A549 (cell line): Measurements from ENCODE around the gene UBAP2. TPM values are rescaled to one million over a fixed set of nuclear protein-coding genes. Genes with fewer than 3 reads are reported as not detected.

Experiments
- ATAC-seq, 2 experiments: fragments of 200-7000 bp in 1 of 2; fragments of >200 bp in 1 of 2; cut with Nextera tagmentation in 1 of 2; cut with Tn5 transposase in 1 of 2; 3 replicates each; pipeline versions ENCODE4 v1.8.0 to v1.9.1; 2018 to 2020; ENCODE audit warnings: mild to moderate bottlenecking in 1 of 2, moderate library complexity in 1 of 2
- CTCF ChIA-PET: fragments of 300-600 bp; sonication (Branson Sonifier 250); formaldehyde crosslinking; extraction: SDS; loops from one replicate; lab custom pipeline; 2021; ENCODE audit warnings: antibody characterized with exemption, inconsistent platforms; lab: Yijun Ruan, JAX
- POLR2A ChIA-PET: fragments of 350-600 bp; formaldehyde crosslinking; extraction: SDS; loops from one replicate; lab custom pipeline; 2021; ENCODE audit warnings: antibody characterized with exemption, inconsistent platforms; lab: Yijun Ruan, JAX
- DNase-seq, 2 experiments: peaks; one replicate each; pipeline versions ENCODE4 v3.0.0 to v3.0.0-alpha.2; 2011 to 2016; ENCODE audit warnings: low read depth in 1 of 2, low spot score in 1 of 2
- FAIRE-seq: peaks from 2 replicates; lab custom pipeline; 2011; peaks lifted over from hg19 to GRCh38; lab: Jason Lieb, UNC
- H3K27ac ChIP-seq, 2 experiments: fragments of >200 bp; sonication (Bioruptor Twin); formaldehyde crosslinking; 3 replicates each; pipeline ENCODE4 v1.5.1; 2016 to 2017
- H3K4me1 ChIP-seq: fragments of >200 bp; sonication (Bioruptor Twin); formaldehyde crosslinking; 3 replicates; pipeline ENCODE4 v1.6.1; 2016
- H3K4me2 ChIP-seq: fragments of >200 bp; sonication (Bioruptor Twin); formaldehyde crosslinking; 3 replicates; pipeline ENCODE4 v1.6.1; 2016
- H3K4me3 ChIP-seq: fragments of >200 bp; sonication (Bioruptor Twin); formaldehyde crosslinking; 3 replicates; pipeline ENCODE4 v1.5.1; 2016
- H3K9me3 ChIP-seq: fragments of >200 bp; sonication (Bioruptor Twin); formaldehyde crosslinking; 3 replicates; pipeline ENCODE4 v1.6.1; 2016
- BHLHE40 ChIP-seq: IDR thresholded peaks from 2 replicates; pipeline ENCODE4 v1.6.1; 2012; ENCODE audit warnings: low read depth, low read length, inconsistent platforms
- CEBPB ChIP-seq, 2 experiments: fragments of >200 bp in 1 of 2; sonication (Bioruptor Twin) in 1 of 2; formaldehyde crosslinking in 1 of 2; IDR thresholded peaks; 2 replicates each; pipeline ENCODE4 v1.6.1; 2012 to 2016
- CHD4 ChIP-seq: fragments of 200-600 bp; sonication (generic); IDR thresholded peaks from 2 replicates; pipeline ENCODE4 v1.6.1; 2016; ENCODE audit warnings: antibody characterized with exemption, mild to moderate bottlenecking, borderline replicate concordance
- E2F6 ChIP-seq: IDR thresholded peaks from 2 replicates; pipeline ENCODE4 v1.6.1; 2012; ENCODE audit warnings: low read depth, borderline replicate concordance
- ELK1 ChIP-seq: fragments of 150-350 bp; IDR thresholded peaks from 2 replicates; pipeline ENCODE4 v1.6.1; 2014; ENCODE audit warnings: low read depth, mild to moderate bottlenecking, low read length
- FOSL2 ChIP-seq, 2 experiments: fragments of 450-650 bp in 1 of 2; fragments of >200 bp in 1 of 2; sonication (Bioruptor Twin) in 1 of 2; formaldehyde crosslinking; IDR thresholded peaks; 2 replicates each; pipeline versions ENCODE4 v1.5.0 to v1.6.1; 2016 to 2020; ENCODE audit warnings: mild to moderate bottlenecking in 1 of 2, moderate library complexity in 1 of 2
- FOXS1 ChIP-seq: fragments of 250-450 bp; sonication (Bioruptor Pico); IDR thresholded peaks from 2 replicates; pipeline ENCODE4 v1.5.0; 2020; ENCODE audit warnings: mild to moderate bottlenecking, moderate library complexity
- GATA3 ChIP-seq: IDR thresholded peaks from 2 replicates; pipeline ENCODE4 v1.6.1; 2012; ENCODE audit warnings: borderline replicate concordance
- HDAC2 ChIP-seq: fragments of 200-600 bp; sonication (generic); IDR thresholded peaks from 2 replicates; pipeline ENCODE4 v1.6.1; 2016
- HMGXB4 ChIP-seq: fragments of 250-450 bp; sonication (Bioruptor Pico); IDR thresholded peaks from 2 replicates; pipeline ENCODE4 v1.5.0; 2021; ENCODE audit warnings: mild to moderate bottlenecking, moderate library complexity, borderline replicate concordance
- JUN ChIP-seq, 2 experiments: fragments of >200 bp; sonication (Bioruptor Twin); formaldehyde crosslinking; IDR thresholded peaks; 2 replicates in 1 of 2; 3 replicates in 1 of 2; pipeline ENCODE4 v1.6.1; 2016 to 2017
- JUNB ChIP-seq: fragments of >200 bp; sonication (Bioruptor Twin); formaldehyde crosslinking; IDR thresholded peaks from 2 replicates; pipeline ENCODE4 v1.6.1; 2016
- MAX ChIP-seq: IDR thresholded peaks from 2 replicates; pipeline ENCODE4 v1.6.1; 2012
- MYC ChIP-seq: IDR thresholded peaks from 2 replicates; pipeline ENCODE4 v1.6.1; 2012; ENCODE audit warnings: mild to moderate bottlenecking, inconsistent platforms, low read length, improper control_type of control experiment, borderline replicate concordance
- NPAS2 ChIP-seq: fragments of 250-450 bp; sonication (Bioruptor Pico); IDR thresholded peaks from 2 replicates; pipeline ENCODE4 v1.8.0; 2022; ENCODE audit warnings: mild to moderate bottlenecking, moderate library complexity, borderline replicate concordance
- PBX3 ChIP-seq: IDR thresholded peaks from 2 replicates; pipeline ENCODE4 v1.6.1; 2012
- PHF8 ChIP-seq: fragments of 200-600 bp; sonication (generic); IDR thresholded peaks from 2 replicates; pipeline ENCODE4 v1.6.1; 2016; ENCODE audit warnings: low read depth, mild to moderate bottlenecking, antibody characterized with exemption, moderate library complexity, borderline replicate concordance
- RCOR1 ChIP-seq: fragments of 150-350 bp; IDR thresholded peaks from 2 replicates; pipeline ENCODE4 v1.6.1; 2014; ENCODE audit warnings: antibody characterized with exemption, low read length, low read depth
- RFX5 ChIP-seq: fragments of 450-650 bp; IDR thresholded peaks from 2 replicates; pipeline ENCODE4 v1.7.1; 2014; ENCODE audit warnings: antibody characterized with exemption, mild to moderate bottlenecking, moderate library complexity
- RNF2 ChIP-seq: fragments of 200-600 bp; sonication (generic); IDR thresholded peaks from 2 replicates; pipeline ENCODE4 v1.6.1; 2016; ENCODE audit warnings: low read depth, mild to moderate bottlenecking, antibody characterized with exemption, moderate library complexity, borderline replicate concordance
- WGBS: methylation state at CpG from one replicate; pipeline ENCODE4 v1.1.6; 2017; ENCODE audit errors: missing lambda C conversion rate; 5-methylcytosine and 5-hydroxymethylcytosine counted together
- polyA plus RNA-seq, 4 experiments: library from polyadenylated mRNA; depleted of rRNA in 3 of 4; stranded (reverse); fragments of >200 nt; fragmentation: RNase III in 1 of 4; extraction: RNeasy Plus Mini Kit Qiagen cat#74134 plus additional on column Dnase treatment in 1 of 4; gene quantifications; 2 replicates in 3 of 4; 3 replicates in 1 of 4; pipeline ENCODE4 v1.2.3, GENCODE V29; 2011 to 2017

Gene UBAP2
- polyA plus RNA-seq, 2 of the 4 experiments (the other 2 are of a cell fraction), result 25.0 to 29.5 TPM

- FAIRE-seq (peak; percentile 92), DNase-seq (peak; percentile 87), ATAC-seq (peak; percentile 85 to 93)
- peak overlapping the region; percentile 61 to 78 for H3K27ac ChIP-seq
- POLR2A ChIA-PET, result interaction anchor here (0.5 to 2.8 kb wide), 6 partner anchors 11 to 847 kb away, joined by 3 to 37 read pairs (median 4); partner anchors contain the start of gene UBAP2
- H3K4me2 ChIP-seq, result peak overlapping the region; percentile 67
- no peak overlapping the region for H3K4me3 ChIP-seq
- CTCF ChIA-PET, result interaction anchor here (0.7 to 6.8 kb wide), 62 partner anchors 9 to 496 kb away, joined by 3 to 125 read pairs (median 5); partner anchors contain the start of genes DCAF12, UBAP1 and UBAP2
- H3K4me1 ChIP-seq, result peaks cover 22% of the 10 kb centered on the region
- TF ChIP-seq BHLHE40 (peak; percentile 100), ELK1 (no peak), CEBPB (IDR thresholded peaks at IDR 0.05) (peak in 1 of 2 experiments; percentile 70; a peak in 2 of 4 replicates), FOSL2 (IDR thresholded peaks at IDR 0.05) (peak; percentile 90), FOSL2 (CRISPR knock-in tag; IDR thresholded peaks at IDR 0.05) (peak; percentile 92), GATA3 (peak; percentile 77), JUN (IDR thresholded peaks at IDR 0.05) (peak in 1 of 2 experiments; percentile 76; a peak in 3 of 5 replicates), HMGXB4 (CRISPR knock-in tag) (no peak), CHD4 (no peak), FOXS1 (CRISPR knock-in tag) (peak; percentile 49; the same call in 1 of the 2 replicates), JUNB (peak; percentile 75), MAX (peak; percentile 71), NPAS2 (CRISPR knock-in tag) (peak; percentile 83), PBX3 (peak; percentile 90)
- 32% methylated on average over 5 of the region's 5 CpGs for WGBS
- no peaks in the 10 kb centered on the region for H3K9me3 ChIP-seq
Measured at GRCh38 chr9:34072868-34073590, 24.3 kb upstream of the UBAP2 start.

GRCh38 chr9:34072410-34072809, 23.7 kb upstream of the UBAP2 start:
- WGBS, result 100% methylated on average over 2 of the region's 2 CpGs
- DNase-seq (no peak), ATAC-seq (no peak), FAIRE-seq (no peak)
- H3K4me2 ChIP-seq, result peak overlapping the region; percentile 67
- H3K27ac ChIP-seq, result peak overlapping the region; percentile 61 to 78
- no peak overlapping the region for H3K4me3 ChIP-seq
- ChIA-PET CTCF (interaction anchor here (1.2 to 6.8 kb wide), 13 partner anchors 9 to 334 kb away, joined by 3 to 125 read pairs (median 11); no protein-coding TSS in a partner anchor), POLR2A (interaction anchor here (0.9 to 2.8 kb wide), 2 partner anchors 23 to 27 kb away, joined by 5 to 37 read pairs; partner anchors contain the start of gene UBAP2)
- H3K4me1 ChIP-seq, result peaks cover 22% of the 10 kb centered on the region
- TF ChIP-seq RNF2 (no peak), PHF8 (no peak), RFX5 (no peak), MYC (no peak), E2F6 (no peak), HDAC2 (no peak), RCOR1 (no peak), CEBPB (IDR thresholded peaks at IDR 0.05) (no peak)
- no peaks in the 10 kb centered on the region for H3K9me3 ChIP-seq
